ENCODE data around the gene TTLL11.

TTLL11 gene

DNA sequence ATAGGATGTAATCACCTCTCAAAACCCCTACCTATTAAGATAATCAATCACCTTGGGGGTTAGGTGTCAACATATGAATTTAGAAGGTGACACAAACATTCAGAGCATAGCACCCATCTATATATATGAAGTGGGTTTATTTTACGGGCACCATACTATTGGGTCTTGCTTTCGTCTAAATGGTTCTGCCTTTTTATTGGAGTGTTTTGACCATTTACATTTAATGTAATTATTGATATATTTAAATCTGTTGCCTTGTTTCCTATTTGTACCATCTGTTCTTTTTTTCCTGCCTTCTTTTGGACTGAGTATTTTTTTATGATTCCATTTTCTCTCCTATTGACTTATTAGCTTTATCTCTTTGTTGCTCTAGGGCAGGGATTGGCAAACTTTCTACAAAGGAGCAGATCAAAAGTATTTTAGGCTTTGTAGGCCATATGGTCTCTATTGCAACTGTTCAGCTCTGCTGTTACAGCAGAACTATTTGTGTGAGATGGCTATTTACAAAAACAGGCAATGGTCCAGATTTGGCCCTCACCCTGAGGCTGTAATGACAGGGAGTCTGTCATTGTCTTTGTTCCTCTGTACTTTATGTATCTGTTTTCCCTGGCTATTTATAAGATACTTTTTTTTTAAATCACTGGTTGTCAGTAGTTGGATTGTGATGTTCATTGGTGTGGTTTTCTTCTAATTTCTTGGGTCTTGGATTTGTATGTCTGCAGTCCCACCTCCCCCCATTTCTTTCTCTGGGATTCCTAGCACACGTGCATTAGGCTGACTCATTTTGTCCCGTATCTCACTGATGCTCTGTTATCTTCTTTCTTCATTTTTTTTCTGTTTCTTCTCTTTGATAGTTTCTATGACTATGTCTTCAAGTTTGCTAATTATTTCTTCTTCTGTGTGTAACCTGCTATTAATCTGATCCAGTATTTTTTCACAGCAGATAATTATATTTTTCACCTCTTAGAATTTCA lies 314.6 kb downstream of the TTLL11 start:
- no peak for DNase-seq

DNA sequence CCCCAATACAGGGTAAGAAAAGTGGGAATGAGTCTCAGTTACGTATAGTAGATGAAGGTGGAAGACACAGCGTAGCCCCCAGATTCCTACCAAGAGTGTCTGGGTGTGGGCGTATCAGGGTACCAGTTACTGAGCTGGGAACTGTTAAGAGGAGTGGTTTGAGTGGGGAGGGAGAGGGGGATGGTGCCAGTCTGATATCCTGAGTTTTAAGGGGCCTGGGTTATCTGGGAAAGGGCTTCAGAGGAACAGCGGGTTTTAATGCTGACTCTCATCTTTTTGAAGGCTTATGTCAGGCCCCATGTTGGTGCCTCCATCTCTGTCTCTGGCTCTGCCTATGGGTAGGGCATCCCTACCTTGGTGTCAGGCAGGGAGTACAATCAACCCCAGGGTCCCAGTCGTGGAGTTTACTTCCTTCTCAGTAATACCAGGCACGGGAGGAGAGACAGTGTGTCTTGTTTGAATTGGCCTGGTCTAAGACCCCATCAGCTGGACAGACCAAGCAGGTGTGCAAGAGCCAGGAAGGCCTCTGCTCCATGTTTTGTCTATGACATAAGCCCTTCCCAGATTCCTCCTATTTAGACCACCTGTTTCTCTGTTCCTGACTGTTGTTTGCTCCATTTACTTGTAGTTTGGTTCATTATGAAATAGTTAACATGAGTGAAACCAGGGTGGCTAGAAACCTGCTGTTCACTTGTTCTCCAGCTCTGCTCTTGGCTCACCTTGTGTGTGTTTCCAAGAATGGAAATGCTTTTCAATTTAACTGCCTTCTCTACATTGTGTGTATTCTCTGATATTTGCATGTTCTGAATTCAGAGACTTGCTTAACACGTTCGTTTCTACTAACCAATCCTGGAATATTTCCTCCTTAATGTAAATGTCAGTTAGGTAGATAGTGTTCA lies 316.1 kb downstream of the TTLL11 start:
- no peak for DNase-seq

DNA sequence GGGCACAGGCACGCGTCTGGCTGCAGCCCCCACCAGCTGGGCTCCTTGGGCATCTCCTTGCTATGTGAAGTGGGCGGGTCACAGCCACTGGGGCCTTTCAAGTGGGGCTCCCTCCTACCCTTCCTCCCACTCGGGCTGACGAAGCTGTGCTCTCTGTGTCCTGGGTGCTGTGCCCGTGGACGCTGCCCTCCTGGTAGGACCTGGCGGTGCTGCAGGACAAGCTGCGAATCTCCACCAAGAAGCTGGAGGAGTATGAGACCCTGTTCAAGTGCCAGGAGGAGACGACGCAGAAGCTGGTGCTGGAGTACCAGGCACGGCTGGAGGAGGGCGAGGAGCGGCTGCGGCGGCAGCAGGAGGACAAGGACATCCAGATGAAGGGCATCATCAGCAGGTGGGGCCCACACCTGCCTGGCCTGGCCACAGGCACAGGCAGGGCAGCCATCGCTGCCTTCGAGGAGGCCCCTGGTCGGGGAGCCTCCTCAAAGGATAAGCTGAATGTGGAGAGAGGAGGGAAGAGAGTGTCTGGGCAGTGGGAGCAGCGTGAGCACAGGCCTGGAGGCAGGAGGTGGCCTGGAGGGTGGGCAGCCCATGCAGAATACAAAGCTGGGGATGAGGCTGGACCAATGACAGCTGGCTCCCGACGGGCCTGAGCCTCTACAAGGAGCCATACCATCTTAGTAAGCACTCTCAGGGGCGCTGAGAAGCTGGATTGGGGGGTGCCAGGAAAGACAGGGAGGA lies 316.9 kb downstream of the TTLL11 start:
- DNase-seq, result no peak

DNA sequence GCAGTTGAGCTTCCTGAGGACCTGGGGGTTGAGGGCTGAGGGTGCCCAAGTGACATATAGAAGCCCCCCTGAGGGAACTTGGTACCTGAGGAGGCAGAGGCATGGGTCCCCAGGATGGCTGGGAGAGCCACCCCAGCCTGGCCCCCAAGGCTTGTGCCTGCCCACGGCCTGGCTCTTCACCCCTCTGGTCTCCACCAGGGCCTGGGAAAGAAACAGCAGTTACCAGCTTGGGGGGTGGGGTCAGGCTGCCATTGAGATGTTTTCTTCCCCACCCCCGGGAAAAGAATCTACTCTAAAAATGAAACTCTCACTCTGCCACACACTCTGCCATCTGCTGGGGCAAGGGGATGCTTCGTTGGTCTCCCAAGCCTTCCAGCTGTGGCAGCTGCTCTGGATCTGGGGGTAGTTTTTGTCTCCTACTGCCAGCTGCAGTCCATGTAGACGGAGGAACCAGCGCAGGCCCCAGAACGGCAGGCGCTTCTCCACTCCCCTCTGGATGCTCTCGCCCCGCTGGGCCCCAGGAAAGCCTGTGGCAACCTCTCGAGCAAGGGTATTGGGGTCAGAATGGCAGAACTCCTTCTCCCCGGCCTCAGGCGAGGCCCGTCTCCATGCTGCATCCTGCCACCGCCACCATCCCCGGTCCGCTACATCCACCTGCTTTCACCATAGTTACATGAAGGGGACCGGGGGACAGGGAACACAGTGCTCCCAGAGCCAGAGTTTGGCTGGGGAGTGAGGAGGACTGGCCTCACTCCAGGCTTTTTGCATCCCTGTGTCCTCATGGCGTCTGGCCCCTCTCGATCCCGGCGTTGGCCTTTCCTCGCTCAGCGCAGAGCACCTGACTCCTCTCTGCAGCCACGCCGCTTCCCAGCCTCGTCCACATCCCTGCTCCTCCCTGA lies 318.1 kb downstream of the TTLL11 start:
- DNase-seq, result no peak

DNA sequence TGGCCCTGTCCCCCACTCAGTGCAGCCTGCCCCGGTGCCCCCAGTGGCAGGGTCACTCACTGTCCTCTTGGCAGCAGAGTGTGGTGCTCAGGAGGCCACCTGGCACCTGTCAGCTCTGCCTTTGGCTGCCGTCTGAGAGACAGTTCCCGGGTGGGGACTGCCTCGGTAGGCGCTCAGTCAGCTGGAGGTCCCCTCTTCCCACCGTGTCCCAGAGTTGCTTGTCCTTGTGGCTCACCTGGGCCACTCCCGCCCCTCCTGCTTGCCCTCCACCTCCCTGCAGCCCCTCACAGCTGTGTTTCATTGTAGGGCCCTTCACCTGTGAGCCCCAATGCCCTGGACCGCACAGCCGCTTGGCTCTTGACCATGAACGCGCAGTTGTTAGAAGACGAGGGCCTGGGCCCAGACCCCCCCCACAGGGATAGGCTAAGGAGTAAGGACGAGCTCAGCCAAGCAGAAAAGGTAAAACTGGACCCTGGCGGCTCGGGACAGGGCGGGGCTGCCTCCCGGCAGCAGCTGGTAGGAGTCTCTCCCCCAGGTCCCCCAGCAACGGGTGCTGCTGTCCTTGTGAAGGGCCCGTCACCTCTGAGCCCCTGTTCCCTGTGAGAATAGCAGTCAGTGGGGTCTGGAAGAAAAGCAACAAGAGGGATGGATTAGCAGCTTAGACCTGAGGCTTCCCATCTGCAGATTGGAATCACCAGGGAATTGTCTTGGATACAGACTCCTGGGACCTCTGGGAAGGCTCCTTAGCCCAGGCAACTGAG lies 319.0 kb downstream of the TTLL11 start:
- DNase-seq, result no peak

DNA sequence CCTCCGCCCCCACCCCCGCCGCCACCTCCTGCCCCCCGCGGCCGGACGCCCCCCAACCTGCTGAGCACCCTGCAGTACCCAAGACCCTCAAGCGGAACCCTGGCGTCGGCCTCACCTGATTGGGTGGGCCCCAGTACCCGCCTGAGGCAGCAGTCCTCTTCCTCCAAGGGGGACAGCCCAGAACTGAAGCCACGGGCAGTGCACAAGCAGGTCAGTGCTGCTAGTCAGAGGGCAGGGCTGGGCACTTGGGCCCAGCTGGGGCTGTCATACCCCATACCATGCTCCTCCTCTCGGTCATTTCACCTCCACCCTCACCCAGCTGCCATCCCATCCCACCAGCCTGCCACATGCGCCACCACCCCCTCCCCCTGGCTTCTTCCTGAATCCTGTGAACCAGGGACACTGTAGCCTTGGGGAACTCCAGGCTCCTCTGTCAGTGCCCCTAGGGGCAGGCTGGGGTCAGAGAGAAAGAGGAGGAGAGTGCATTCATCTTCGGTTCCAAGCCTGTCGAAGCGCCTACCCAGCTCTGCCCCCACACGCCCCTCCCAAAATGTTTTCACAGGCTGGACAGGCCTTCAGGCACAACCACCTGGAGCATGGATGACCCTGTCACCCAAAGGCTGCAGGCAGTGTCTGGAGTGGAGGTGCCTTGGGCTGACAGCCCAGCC lies 319.7 kb downstream of the TTLL11 start:
- DNase-seq, result no peak

DNA sequence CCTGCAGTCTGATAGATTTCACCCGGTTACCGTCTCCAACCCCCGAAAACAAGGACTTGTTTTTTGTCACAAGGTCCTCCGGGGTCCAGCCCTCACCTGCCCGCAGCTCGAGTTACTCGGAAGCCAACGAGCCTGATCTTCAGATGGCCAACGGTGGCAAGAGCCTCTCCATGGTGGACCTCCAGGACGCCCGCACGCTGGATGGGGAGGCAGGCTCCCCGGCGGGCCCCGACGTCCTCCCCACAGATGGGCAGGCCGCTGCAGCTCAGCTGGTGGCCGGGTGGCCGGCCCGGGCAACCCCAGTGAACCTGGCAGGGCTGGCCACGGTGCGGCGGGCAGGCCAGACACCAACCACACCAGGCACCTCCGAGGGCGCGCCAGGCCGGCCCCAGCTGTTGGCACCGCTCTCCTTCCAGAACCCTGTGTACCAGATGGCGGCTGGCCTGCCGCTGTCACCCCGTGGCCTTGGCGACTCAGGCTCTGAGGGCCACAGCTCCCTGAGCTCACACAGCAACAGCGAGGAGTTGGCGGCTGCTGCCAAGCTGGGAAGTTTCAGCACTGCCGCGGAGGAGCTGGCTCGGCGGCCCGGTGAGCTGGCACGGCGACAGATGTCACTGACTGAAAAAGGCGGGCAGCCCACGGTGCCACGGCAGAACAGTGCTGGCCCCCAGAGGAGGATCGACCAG lies 320.4 kb downstream of the TTLL11 start:
- no peak for DNase-seq
